ENCODE measurements around the gene ACOX2.

The ACOX2 gene

DNA sequence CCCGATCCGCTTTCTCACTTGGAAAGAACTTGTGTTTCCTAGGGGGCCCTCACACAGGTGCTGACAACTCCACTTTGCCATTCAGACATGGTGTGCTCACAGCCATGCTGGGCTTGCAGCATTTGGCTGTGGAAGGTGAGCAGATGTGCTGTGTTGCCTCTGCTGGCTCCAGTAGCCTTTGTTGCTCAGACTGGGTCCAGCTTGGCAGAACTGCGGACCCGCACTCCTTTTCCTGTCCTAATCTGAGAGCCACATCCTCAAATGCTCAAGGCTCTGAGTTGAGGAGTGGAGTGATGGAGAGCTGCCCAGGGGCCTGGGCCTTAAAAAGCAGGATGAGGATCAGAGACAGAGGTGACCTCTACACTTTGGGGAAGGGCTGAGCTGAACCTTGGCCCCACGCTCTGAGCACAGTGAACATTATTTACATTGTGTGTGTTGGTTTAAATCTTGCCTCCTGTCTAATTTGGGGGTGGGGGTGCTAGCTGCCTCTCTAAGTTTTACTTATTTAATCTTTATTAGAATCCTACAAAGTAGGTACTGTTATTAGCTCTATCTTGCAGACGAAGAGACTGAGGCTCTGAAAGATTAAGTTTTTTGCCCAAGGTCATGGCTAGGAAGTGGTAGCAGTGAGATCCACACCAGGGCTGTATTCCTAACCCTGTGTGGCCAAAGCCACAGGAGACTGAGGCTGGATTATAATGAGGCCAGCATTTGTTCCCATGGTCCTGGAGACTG is 17.2 kb downstream of the ACOX2 start:
- Histone ChIP-seq H3K4me2 (ENCODE audit: insufficient read depth, low read length) (no peak overlapping the region), H3K27me3 (ENCODE audit: insufficient read depth, low read length, poor library complexity) (no peaks in the 10 kb centered on the region), H3K36me3 (ENCODE audit: insufficient read depth, low read length) (no peaks in the 10 kb centered on the region), H4K20me1 (ENCODE audit: insufficient read depth, low read length) (no peaks in the 10 kb centered on the region), H3K9me3 (ENCODE audit: insufficient read depth, low read length, severe bottlenecking) (no peaks in the 10 kb centered on the region), H3K9ac (ENCODE audit: low read depth, low read length) (no peak overlapping the region), H2AFZ (ENCODE audit: low read depth, low read length) (no peak overlapping the region), H3K4me3 (ENCODE audit: low read depth in 1 of 2, low read length in 2 of 2) (no peak overlapping the region), H3K79me2 (ENCODE audit: insufficient read depth, low read length) (no peaks in the 10 kb centered on the region), H3K27ac (ENCODE audit: low read length) (no peak overlapping the region), H3K4me1 (ENCODE audit: insufficient read depth, low read length) (no peaks in the 10 kb centered on the region)
- ATAC-seq (ENCODE audit: insufficient read depth, low read depth) (no peak), DNase-seq (no peak)
- TF ChIP-seq, protein P1, sequence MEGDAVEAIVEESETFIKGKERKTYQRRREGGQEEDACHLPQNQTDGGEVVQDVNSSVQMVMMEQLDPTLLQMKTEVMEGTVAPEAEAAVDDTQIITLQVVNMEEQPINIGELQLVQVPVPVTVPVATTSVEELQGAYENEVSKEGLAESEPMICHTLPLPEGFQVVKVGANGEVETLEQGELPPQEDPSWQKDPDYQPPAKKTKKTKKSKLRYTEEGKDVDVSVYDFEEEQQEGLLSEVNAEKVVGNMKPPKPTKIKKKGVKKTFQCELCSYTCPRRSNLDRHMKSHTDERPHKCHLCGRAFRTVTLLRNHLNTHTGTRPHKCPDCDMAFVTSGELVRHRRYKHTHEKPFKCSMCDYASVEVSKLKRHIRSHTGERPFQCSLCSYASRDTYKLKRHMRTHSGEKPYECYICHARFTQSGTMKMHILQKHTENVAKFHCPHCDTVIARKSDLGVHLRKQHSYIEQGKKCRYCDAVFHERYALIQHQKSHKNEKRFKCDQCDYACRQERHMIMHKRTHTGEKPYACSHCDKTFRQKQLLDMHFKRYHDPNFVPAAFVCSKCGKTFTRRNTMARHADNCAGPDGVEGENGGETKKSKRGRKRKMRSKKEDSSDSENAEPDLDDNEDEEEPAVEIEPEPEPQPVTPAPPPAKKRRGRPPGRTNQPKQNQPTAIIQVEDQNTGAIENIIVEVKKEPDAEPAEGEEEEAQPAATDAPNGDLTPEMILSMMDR (IDR thresholded peaks at IDR 0.05; ENCODE audit: borderline replicate concordance, extremely low read depth, low read length, poor library complexity, severe bottlenecking) = no peak
- no peak for TF ChIP-seq EZH2 (IDR thresholded peaks at IDR 0.05; ENCODE audit: borderline replicate concordance, low read depth, low read length, severe bottlenecking)

DNA sequence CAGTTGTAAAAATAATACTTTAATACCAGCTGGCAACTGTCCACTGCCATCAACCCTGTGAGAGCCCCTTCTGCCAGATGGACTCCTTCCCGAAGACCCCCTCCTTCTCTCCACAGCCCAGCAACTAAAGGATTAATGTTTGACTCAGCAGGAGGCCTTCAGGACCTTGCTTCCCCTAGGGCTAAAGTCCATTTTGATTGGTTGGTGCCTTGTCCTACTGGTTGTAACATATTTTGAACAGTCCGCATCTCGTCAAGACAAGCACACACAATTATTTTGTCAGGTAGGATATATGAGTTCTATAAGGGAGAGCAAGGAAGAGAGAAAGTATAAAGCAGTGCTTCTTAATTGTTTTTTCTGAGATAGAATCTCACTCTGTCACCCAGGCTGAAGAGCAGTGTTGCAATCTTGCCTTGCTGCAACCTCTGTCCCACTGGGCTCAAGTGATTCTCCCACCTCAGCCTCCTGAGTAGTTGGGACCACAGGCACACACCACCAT is 18.6 kb downstream of the ACOX2 start:
- H2AFZ ChIP-seq (ENCODE audit: low read depth, low read length) = no peak overlapping the region
- no peak for DNase-seq
- ATAC-seq (ENCODE audit: insufficient read depth, low read depth) = no peak
- H3K36me3 ChIP-seq (ENCODE audit: insufficient read depth, low read length) = no peaks in the 10 kb centered on the region
- H3K27me3 ChIP-seq (ENCODE audit: insufficient read depth, low read length, poor library complexity) = no peaks in the 10 kb centered on the region
- no peak overlapping the region for H3K9ac ChIP-seq (ENCODE audit: low read depth, low read length)
- no peaks in the 10 kb centered on the region for H3K9me3 ChIP-seq (ENCODE audit: insufficient read depth, low read length, severe bottlenecking)
- H4K20me1 ChIP-seq (ENCODE audit: insufficient read depth, low read length) = no peaks in the 10 kb centered on the region
- TF ChIP-seq EZH2 (IDR thresholded peaks at IDR 0.05; ENCODE audit: borderline replicate concordance, low read depth, low read length, severe bottlenecking) = no peak
- TF ChIP-seq, protein P1 (IDR thresholded peaks at IDR 0.05; ENCODE audit: borderline replicate concordance, extremely low read depth, low read length, poor library complexity, severe bottlenecking) = no peak
- no peaks in the 10 kb centered on the region for H3K4me1 ChIP-seq (ENCODE audit: insufficient read depth, low read length)
- H3K27ac ChIP-seq (ENCODE audit: low read length) = no peak overlapping the region
- H3K79me2 ChIP-seq (ENCODE audit: insufficient read depth, low read length) = no peaks in the 10 kb centered on the region
- no peak overlapping the region for H3K4me2 ChIP-seq (ENCODE audit: insufficient read depth, low read length)
- H3K4me3 ChIP-seq (ENCODE audit: low read depth in 1 of 2, low read length in 2 of 2) = no peak overlapping the region

DNA sequence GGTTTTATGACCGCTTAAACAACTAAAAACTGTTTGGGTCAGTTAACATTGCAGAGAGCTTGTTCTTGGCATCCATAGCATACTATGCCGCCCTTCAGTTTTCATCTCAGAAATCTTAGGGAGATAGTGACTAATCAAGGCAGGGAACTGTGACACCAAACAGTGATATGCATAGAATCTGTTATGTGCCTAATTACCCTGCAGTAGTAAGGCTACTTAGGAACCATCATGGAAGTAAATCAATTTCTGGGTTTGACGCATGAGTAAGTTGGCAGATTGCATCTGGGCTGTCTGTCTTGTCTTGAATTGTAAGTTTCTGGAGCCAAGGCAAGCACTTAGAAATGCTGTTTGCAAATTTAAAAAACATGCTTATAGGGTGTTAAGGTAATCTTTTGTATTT is 22.6 kb downstream of the ACOX2 start:
- H3K79me2 ChIP-seq (ENCODE audit: insufficient read depth, low read length) = no peaks in the 10 kb centered on the region
- no peaks in the 10 kb centered on the region for H3K9me3 ChIP-seq (ENCODE audit: insufficient read depth, low read length, severe bottlenecking)
- no peak for ATAC-seq (ENCODE audit: insufficient read depth, low read depth)
- no peaks in the 10 kb centered on the region for H3K4me1 ChIP-seq (ENCODE audit: insufficient read depth, low read length)
- no peaks in the 10 kb centered on the region for H3K36me3 ChIP-seq (ENCODE audit: insufficient read depth, low read length)
- H2AFZ ChIP-seq (ENCODE audit: low read depth, low read length) = no peak overlapping the region
- DNase-seq = no peak
- no peaks in the 10 kb centered on the region for H4K20me1 ChIP-seq (ENCODE audit: insufficient read depth, low read length)
- no peak overlapping the region for H3K27ac ChIP-seq (ENCODE audit: low read length)
- H3K9ac ChIP-seq (ENCODE audit: low read depth, low read length) = no peak overlapping the region
- no peaks in the 10 kb centered on the region for H3K27me3 ChIP-seq (ENCODE audit: insufficient read depth, low read length, poor library complexity)
- no peak overlapping the region for H3K4me2 ChIP-seq (ENCODE audit: insufficient read depth, low read length)
- H3K4me3 ChIP-seq (ENCODE audit: low read depth in 1 of 2, low read length in 2 of 2) = no peak overlapping the region
- TF ChIP-seq EZH2 (IDR thresholded peaks at IDR 0.05; ENCODE audit: borderline replicate concordance, low read depth, low read length, severe bottlenecking) = no peak
- TF ChIP-seq, protein P1 (IDR thresholded peaks at IDR 0.05; ENCODE audit: borderline replicate concordance, extremely low read depth, low read length, poor library complexity, severe bottlenecking) = no peak

Measured in DND-41 (cell line).